H1 (cell line): ENCODE measurements around the gene NAGA.

ENCODE experiments used
- EP300 ChIP-seq, 2 experiments: IDR thresholded peaks; 1 replicate in 1 of 2; 2 replicates in 1 of 2; pipeline ENCODE4 v1.6.1; 2011 to 2012; ENCODE audit warnings: low read depth in 2 of 2, low read length in 2 of 2, mild to moderate bottlenecking in 2 of 2, borderline replicate concordance in 1 of 2, inconsistent platforms in 1 of 2, moderate library complexity in 1 of 2
- EZH2 ChIP-seq: fragments of 200-600 bp; sonication (generic); IDR thresholded peaks from 2 replicates; pipeline ENCODE4 v1.7.1; 2012; ENCODE audit warnings: low read depth, mild to moderate bottlenecking, moderate library complexity, low read length, inconsistent platforms; ENCODE audit not compliant: severe bottlenecking
- GTF2F1 ChIP-seq: IDR thresholded peaks from 2 replicates; pipeline ENCODE4 v1.6.1; 2012; ENCODE audit warnings: low read depth, low read length, improper control_type of control experiment, borderline replicate concordance
- JUND ChIP-seq: IDR thresholded peaks from 2 replicates; pipeline ENCODE4 v1.6.1; 2011; ENCODE audit warnings: mild to moderate bottlenecking, improper control_type of control experiment, low read length
- PHF8 ChIP-seq: fragments of 200-600 bp; sonication (generic); conservative IDR thresholded peaks from 2 replicates; pipeline ENCODE4 v1.7.1; 2012; ENCODE audit warnings: low read depth, mild to moderate bottlenecking, inconsistent platforms, low read length, moderate library complexity
- POLR2A ChIP-seq, 2 experiments: IDR thresholded peaks; 1 replicate in 1 of 2; 2 replicates in 1 of 2; pipeline ENCODE4 v1.6.1; 2011; ENCODE audit warnings: low read depth in 2 of 2, low read length in 2 of 2, mild to moderate bottlenecking in 2 of 2; ENCODE audit errors: control extremely low read depth in 1 of 2
- SAP30 ChIP-seq: fragments of 300-600 bp; sonication (generic); IDR thresholded peaks from 2 replicates; pipeline ENCODE4 v1.7.1; 2012; ENCODE audit warnings: low read length, moderate library complexity, mild to moderate bottlenecking, inconsistent platforms; ENCODE audit not compliant: insufficient read depth, insufficient replicate concordance
- TAF7 ChIP-seq: optimal IDR thresholded peaks from 2 replicates; pipeline ENCODE3; 2011; ENCODE audit warnings: low read depth, mild to moderate bottlenecking, inconsistent platforms, low read length, moderate library complexity, borderline replicate concordance
- YY1 ChIP-seq: IDR thresholded peaks from 2 replicates; pipeline ENCODE4 v1.6.1; 2011; ENCODE audit warnings: low read depth, mild to moderate bottlenecking, low read length
- TF ChIP-seq, protein P1 (sequence below), 3 experiments: IDR thresholded peaks; 1 replicate in 2 of 3; 2 replicates in 1 of 3; pipeline versions ENCODE4 v1.5.1 to v1.6.1; 2011; ENCODE audit warnings: low read length in 3 of 3, mild to moderate bottlenecking in 3 of 3, inconsistent platforms in 2 of 3, low read depth in 1 of 3, moderate library complexity in 1 of 3; ENCODE audit not compliant: insufficient read depth in 1 of 3; ENCODE audit errors: control extremely low read depth in 1 of 3
- TF ChIP-seq, protein P2 (sequence below): IDR thresholded peaks from 2 replicates; pipeline ENCODE4 v1.6.1; 2012; ENCODE audit warnings: inconsistent platforms

GRCh38 chr22:42070517-42071422, at the start of gene NAGA:
- TF ChIP-seq JUND: no peak
- no peak for TF ChIP-seq GTF2F1
- no peak for TF ChIP-seq YY1
- TF ChIP-seq, protein P1, sequence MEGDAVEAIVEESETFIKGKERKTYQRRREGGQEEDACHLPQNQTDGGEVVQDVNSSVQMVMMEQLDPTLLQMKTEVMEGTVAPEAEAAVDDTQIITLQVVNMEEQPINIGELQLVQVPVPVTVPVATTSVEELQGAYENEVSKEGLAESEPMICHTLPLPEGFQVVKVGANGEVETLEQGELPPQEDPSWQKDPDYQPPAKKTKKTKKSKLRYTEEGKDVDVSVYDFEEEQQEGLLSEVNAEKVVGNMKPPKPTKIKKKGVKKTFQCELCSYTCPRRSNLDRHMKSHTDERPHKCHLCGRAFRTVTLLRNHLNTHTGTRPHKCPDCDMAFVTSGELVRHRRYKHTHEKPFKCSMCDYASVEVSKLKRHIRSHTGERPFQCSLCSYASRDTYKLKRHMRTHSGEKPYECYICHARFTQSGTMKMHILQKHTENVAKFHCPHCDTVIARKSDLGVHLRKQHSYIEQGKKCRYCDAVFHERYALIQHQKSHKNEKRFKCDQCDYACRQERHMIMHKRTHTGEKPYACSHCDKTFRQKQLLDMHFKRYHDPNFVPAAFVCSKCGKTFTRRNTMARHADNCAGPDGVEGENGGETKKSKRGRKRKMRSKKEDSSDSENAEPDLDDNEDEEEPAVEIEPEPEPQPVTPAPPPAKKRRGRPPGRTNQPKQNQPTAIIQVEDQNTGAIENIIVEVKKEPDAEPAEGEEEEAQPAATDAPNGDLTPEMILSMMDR (IDR thresholded peaks at IDR 0.05; ENCODE audit: control extremely low read depth in 1 of 3, insufficient read depth in 1 of 3, low read depth in 1 of 3, low read length in 3 of 3): no peak
- TF ChIP-seq TAF7: no peak
- TF ChIP-seq PHF8: peak; percentile 66
- no peak for TF ChIP-seq EP300 (IDR thresholded peaks at IDR 0.05; ENCODE audit: borderline replicate concordance in 1 of 2, low read depth in 2 of 2, low read length in 2 of 2)
- TF ChIP-seq, protein P2, sequence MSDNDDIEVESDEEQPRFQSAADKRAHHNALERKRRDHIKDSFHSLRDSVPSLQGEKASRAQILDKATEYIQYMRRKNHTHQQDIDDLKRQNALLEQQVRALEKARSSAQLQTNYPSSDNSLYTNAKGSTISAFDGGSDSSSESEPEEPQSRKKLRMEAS: peak; percentile 95
- TF ChIP-seq SAP30: no peak
- TF ChIP-seq POLR2A (IDR thresholded peaks at IDR 0.05; ENCODE audit: control extremely low read depth in 1 of 2, low read depth in 2 of 2, low read length in 2 of 2): peak in 1 of 2 experiments; percentile 84; a peak in 2 of 3 replicates
- peak; percentile 16 for TF ChIP-seq EZH2
